ENCODE measurements around the gene BPIFB3. TPM values are rescaled to one million over a fixed set of nuclear protein-coding genes. Genes with fewer than 3 reads are reported as not detected.

BPIFB3 gene
- total RNA-seq, 4 donors from 2014 or later, result not detected

DNA sequence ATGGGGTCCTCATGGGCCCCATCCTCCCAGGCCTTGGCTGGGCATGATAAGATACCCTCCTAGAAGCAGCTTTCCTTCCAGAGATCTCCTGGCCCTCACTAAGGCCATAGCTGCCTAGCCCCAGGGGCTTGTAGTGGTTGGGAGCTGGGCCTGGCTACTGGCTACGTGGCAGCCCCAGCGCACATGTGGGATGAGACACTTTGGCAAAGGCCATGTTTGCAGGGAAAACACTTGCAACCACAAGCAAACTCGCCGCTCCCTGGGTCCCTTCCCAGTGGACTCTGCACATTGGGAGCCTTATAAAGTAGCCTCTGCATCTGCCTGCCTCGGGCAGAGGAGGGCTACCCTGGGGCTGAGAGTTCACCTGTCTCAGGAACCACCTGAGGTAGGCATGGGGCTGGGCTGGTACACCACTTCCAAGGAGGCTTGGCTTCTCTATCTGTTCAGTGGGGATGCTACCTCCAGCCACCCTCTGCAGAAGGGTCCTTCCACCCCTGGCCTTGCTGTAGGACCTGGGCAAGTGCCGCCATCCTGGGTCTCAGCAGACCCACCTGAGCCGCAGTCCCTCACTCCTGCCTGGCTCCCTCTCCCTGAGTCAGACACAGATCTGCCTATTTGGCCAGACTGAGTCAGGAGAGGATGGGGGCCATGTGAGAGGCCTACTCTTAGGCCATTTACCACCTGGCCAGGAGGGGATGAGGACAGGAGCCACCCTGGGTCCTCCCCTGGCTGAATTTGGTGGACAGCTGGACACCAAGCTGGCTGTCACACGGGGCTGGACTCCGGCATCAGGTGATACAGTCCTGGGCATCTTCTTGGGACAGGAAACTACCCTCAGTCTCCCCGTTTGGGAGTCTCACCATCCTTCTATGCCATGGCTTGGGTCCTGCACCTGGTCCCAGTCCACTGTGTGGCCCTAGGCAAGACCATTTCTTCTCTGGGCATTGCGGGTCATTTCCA lies 46.0 kb upstream of the BPIFB3 start, which contains the start of gene BPIFB2:
TSS of gene BPIFB2 (plus strand) at position 329 of the 960 bp plus-strand sequence. CDS start 871 bp downstream, outside the sequence.
- no peak within 1 kb of the TSS for H3K27ac ChIP-seq
- no peaks in the 10 kb centered on the region for H3K4me1 ChIP-seq
- H3K4me3 ChIP-seq, result no peak within 1 kb of the TSS
- no peak for TF ChIP-seq POLR2A (IDR thresholded peaks at IDR 0.05)
- TF ChIP-seq, protein P1, sequence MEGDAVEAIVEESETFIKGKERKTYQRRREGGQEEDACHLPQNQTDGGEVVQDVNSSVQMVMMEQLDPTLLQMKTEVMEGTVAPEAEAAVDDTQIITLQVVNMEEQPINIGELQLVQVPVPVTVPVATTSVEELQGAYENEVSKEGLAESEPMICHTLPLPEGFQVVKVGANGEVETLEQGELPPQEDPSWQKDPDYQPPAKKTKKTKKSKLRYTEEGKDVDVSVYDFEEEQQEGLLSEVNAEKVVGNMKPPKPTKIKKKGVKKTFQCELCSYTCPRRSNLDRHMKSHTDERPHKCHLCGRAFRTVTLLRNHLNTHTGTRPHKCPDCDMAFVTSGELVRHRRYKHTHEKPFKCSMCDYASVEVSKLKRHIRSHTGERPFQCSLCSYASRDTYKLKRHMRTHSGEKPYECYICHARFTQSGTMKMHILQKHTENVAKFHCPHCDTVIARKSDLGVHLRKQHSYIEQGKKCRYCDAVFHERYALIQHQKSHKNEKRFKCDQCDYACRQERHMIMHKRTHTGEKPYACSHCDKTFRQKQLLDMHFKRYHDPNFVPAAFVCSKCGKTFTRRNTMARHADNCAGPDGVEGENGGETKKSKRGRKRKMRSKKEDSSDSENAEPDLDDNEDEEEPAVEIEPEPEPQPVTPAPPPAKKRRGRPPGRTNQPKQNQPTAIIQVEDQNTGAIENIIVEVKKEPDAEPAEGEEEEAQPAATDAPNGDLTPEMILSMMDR (IDR thresholded peaks at IDR 0.05), result no peak
- peak in 1 of 3 donors; percentile 27 for DNase-seq
- no peaks in the 10 kb centered on the region for H3K36me3 ChIP-seq
- H3K9me3 ChIP-seq, result no peaks in the 10 kb centered on the region
- H3K27me3 ChIP-seq, result no peaks in the 10 kb centered on the region

DNA sequence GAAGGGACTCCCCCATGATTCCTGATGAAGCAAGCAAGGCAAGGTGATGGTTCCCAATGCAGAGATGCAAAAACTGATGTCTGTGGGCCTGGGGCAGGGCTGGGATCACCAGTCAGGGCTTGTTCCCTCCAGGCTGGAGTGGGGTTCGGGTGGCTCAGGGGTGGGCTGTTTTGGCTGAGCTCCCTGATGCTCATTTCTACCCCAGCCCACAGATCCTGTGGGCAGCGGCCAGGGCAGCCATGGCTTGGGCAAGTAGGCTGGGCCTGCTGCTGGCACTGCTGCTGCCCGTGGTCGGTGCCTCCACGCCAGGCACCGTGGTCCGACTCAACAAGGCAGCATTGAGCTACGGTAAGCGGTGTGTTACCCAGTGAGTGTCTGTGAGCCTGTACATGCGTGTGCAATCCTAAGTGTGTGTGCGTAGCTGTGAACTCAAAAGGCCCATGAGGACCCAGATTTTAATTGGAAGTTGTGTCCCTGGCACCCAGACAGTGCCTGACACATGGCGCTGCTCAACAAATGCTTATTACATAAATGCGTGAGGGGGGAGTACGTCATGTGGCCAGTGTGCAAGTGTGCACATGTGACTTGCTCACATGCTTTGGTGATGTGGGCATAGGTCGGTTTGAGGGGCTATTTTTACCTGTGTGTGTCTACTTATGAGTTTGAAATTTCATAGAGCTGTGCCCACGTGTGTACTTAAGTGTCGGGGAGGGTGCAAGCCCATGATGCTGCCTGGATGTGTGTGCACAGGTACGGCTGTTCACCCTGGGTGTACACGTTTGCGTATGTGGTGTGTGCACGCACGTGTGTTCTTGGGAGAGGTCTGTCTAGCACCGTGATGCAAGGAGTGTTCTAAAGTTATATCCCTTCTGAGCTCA lies 45.1 kb upstream of the BPIFB3 start:
- H3K4me3 ChIP-seq, result no peak overlapping the region
- no peaks in the 10 kb centered on the region for H3K4me1 ChIP-seq
- TF ChIP-seq POLR2A (IDR thresholded peaks at IDR 0.05), result no peak
- TF ChIP-seq, protein P1 (IDR thresholded peaks at IDR 0.05), result no peak
- no peaks in the 10 kb centered on the region for H3K36me3 ChIP-seq
- no peaks in the 10 kb centered on the region for H3K27me3 ChIP-seq
- no peaks in the 10 kb centered on the region for H3K9me3 ChIP-seq
- H3K27ac ChIP-seq, result no peak overlapping the region
- DNase-seq, result peak in 1 of 3 donors; percentile 7

DNA sequence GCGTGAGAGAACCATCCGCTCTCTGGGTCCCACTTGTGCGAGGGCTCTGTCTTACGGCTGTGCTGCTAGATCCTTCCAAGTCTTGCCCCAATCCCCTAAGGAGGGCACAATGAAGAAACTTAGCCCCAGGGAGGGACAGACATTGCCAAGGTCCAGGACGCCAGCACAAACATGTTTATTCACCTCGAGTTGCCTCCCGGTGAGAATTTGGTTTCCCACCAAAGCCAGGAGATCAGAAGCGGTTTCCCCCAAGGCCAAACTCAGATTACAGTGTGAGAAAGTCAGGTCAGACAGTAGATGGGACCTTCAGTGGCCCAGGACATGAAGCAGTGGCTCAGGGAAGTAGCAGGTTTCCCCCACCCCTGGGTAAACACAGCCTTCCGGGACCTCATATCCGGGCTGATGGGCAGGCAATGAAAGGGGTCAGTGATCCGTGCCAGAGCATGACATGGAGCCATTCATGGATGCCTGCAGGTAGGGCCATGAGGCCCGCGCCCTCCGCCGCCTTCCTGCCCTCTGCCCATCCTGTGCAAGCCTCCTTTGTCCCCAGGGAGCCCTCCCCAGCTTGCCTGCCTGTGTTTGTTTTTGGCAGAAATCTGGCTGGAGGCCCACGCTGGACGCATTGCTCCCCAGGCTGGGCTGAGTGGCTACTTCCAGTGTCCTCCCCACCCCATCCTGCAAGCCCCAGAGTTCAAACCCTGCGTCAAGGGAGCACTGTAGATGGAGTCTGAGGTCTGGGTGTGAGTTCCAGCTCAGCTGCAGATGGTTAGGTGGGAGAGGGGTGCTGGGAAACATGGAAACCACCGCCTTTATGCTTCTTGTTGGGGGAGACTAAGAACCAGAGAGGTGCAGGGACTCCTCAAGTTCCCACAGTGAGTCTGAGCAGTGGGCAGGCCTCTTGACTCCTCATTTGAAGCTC lies 44.2 kb upstream of the BPIFB3 start:
- H3K27me3 ChIP-seq, result no peaks in the 10 kb centered on the region
- no peaks in the 10 kb centered on the region for H3K9me3 ChIP-seq
- no peaks in the 10 kb centered on the region for H3K4me1 ChIP-seq
- H3K36me3 ChIP-seq, result no peaks in the 10 kb centered on the region
- TF ChIP-seq POLR2A (IDR thresholded peaks at IDR 0.05), result no peak
- TF ChIP-seq, protein P1 (IDR thresholded peaks at IDR 0.05), result no peak
- H3K27ac ChIP-seq, result no peak overlapping the region
- H3K4me3 ChIP-seq, result no peak overlapping the region
- peak in 1 of 3 donors; percentile 29 for DNase-seq

DNA sequence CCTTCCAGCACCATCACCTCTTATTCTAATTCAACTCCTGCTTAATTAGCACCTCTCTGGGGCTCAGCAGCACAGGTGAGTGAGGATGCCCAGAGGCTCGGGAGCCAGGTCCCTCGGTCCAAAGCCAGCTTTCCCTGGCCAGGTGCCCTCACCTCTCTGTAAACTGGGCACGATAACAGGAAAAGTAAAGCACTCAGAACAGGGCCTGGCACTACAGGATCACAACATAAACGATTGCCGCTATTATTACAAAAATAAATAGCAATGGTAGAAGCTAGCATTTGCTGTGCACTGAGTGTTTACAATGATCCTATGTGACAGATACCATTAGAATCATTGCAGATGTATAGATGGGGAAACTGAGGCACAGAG lies 43.6 kb upstream of the BPIFB3 start:
- Histone ChIP-seq H3K36me3 (no peaks in the 10 kb centered on the region), H3K4me3 (no peak overlapping the region), H3K27me3 (no peaks in the 10 kb centered on the region), H3K27ac (no peak overlapping the region), H3K4me1 (no peaks in the 10 kb centered on the region), H3K9me3 (no peaks in the 10 kb centered on the region)
- no peak for DNase-seq
- TF ChIP-seq, protein P1 (IDR thresholded peaks at IDR 0.05), result no peak
- TF ChIP-seq POLR2A (IDR thresholded peaks at IDR 0.05), result no peak

Data from Peyer's patch (tissue), 4 donors.